Measurements from ENCODE around the gene CCDC188. TPM values are rescaled to one million over a fixed set of nuclear protein-coding genes. Genes with fewer than 3 reads are reported as not detected.

The CCDC188 gene
- total and polyA plus RNA-seq, 2 of the 13 experiments (the other 11 are each of a cell fraction or from before 2014, with no cell fraction given), result not detected

- TF ChIP-seq RERE (CRISPR knock-in tag; IDR thresholded peaks at IDR 0.05; ENCODE audit: low read depth), result no peak
- no peak for TF ChIP-seq ELF1 (CRISPR knock-in tag; IDR thresholded peaks at IDR 0.05)
- no peak for TF ChIP-seq KDM4B (CRISPR knock-in tag; IDR thresholded peaks at IDR 0.05)
- TF ChIP-seq KAT8 (CRISPR knock-in tag; IDR thresholded peaks at IDR 0.05), result no peak
- TF ChIP-seq ZNF781 (CRISPR knock-in tag; IDR thresholded peaks at IDR 0.05; ENCODE audit: borderline replicate concordance, not compliant biosample characterization), result no peak
These were observed 42.3 kb upstream of the CCDC188 start (continued) for GRCh38 chr22:20192972-20193760.

- Histone ChIP-seq H3K9me3 (ENCODE audit: low read length) (no peaks in the 10 kb centered on the region), H3K4me3 (replicated peaks in 1 of 3; ENCODE audit: insufficient read depth in 1 of 3, low read depth in 2 of 3, low read length in 3 of 3) (no peak overlapping the region), H3K27me3 (ENCODE audit: control insufficient read depth in 1 of 2, insufficient read depth in 2 of 2, low read length in 2 of 2) (peaks cover 20 to 67% of the 10 kb centered on the region in 2 experiments; a peak in 3 of 5 replicates), H3K4me1 (ENCODE audit: insufficient read depth, low read length) (no peaks in the 10 kb centered on the region), H3K4me2 (ENCODE audit: low read depth, low read length) (no peak overlapping the region), H3K27ac (ENCODE audit: extremely low read length, insufficient read depth, low read length) (no peak overlapping the region), H3K79me2 (ENCODE audit: insufficient read depth, low read length) (no peaks in the 10 kb centered on the region), H4K20me1 (ENCODE audit: insufficient read depth, low read length) (no peaks in the 10 kb centered on the region), H2AFZ (ENCODE audit: low read length) (no peak overlapping the region), H3K36me3 (replicated peaks in 1 of 2; ENCODE audit: control insufficient read depth in 1 of 2, insufficient read depth in 2 of 2, low read length in 2 of 2) (no peaks in the 10 kb centered on the region), H3K9ac (ENCODE audit: insufficient read depth, low read depth, low read length) (no peak overlapping the region)
- intact Hi-C loops (cut with micrococcal nuclease; ENCODE audit: unreplicated experiment) (no loop called here), in situ Hi-C loops (cut with HindIII; ENCODE audit: extremely low pct_ligation_motif_present, low pct_unique_long_range_greater_than_20kb) (no loop called here)
- no peak for ATAC-seq
- BruUV-seq (replicated peaks), result no TSS peak
- no peak for DNase-seq (ENCODE audit: low spot score)
- TF ChIP-seq ZNF879 (CRISPR knock-in tag; IDR thresholded peaks at IDR 0.05), result no peak
- no peak for TF ChIP-seq ZNF746 (CRISPR knock-in tag; IDR thresholded peaks at IDR 0.05)
- TF ChIP-seq ATAD3A (CRISPR knock-in tag; IDR thresholded peaks at IDR 0.05), result no peak
- no peak for TF ChIP-seq POLR2AphosphoS2 (IDR thresholded peaks at IDR 0.05; ENCODE audit: low read depth, low read length)
- TF ChIP-seq ZNF550 (CRISPR knock-in tag; IDR thresholded peaks at IDR 0.05; ENCODE audit: borderline replicate concordance), result no peak
- no peak for TF ChIP-seq ZNF251 (CRISPR knock-in tag; IDR thresholded peaks at IDR 0.05)
- TF ChIP-seq ZNF430 (CRISPR knock-in tag; IDR thresholded peaks at IDR 0.05), result no peak
- FAIRE-seq, result no peak
- WGBS (ENCODE audit: low lambda C conversion rate), result 11% methylated on average over 5 of the region's 10 CpGs
- CTCF ChIA-PET (ENCODE audit: low intra/inter-chr PET ratio, low total read pairs), result no interaction called here
- POLR2A ChIA-PET, result no interaction called here
These were observed 41.6 kb upstream of the CCDC188 start for GRCh38 chr22:20192293-20192971.
